HepG2 (cell line): Measurements from ENCODE around the gene BBS1. TPM values are rescaled to one million over a fixed set of nuclear protein-coding genes. Genes with fewer than 3 reads are reported as not detected.

ENCODE experiments used
- ATAC-seq: fragments of 200-7000 bp; cut with Tn5 transposase; 3 replicates; pipeline ENCODE4 v1.9.1; 2020; ENCODE audit warnings: mild to moderate bottlenecking, moderate library complexity
- BruUV-seq: library from RNA; stranded (reverse); fragments of 400-500 nt; replicated peaks from 2 replicates; lab custom pipeline; 2021; lab: Mats Ljungman, UMichigan
- CTCF ChIA-PET: fragments of 300-600 bp; formaldehyde crosslinking; extraction: SDS; loops from one replicate; lab custom pipeline; 2021; ENCODE audit warnings: low total read pairs, inconsistent platforms, low intra/inter-chr PET ratio; lab: Yijun Ruan, JAX
- POLR2A ChIA-PET: fragments of 350-600 bp; sonication (Branson Sonifier 250); formaldehyde crosslinking; loops from one replicate; lab custom pipeline; 2020; ENCODE audit warnings: antibody characterized with exemption, inconsistent platforms; lab: Yijun Ruan, JAX
- DNase-seq: peaks from one replicate; pipeline ENCODE4 v3.0.0-alpha.2; 2015; ENCODE audit warnings: low spot score
- FAIRE-seq: peaks from 3 replicates; lab custom pipeline; 2011; peaks lifted over from hg19 to GRCh38; lab: Jason Lieb, UNC
- H2AFZ ChIP-seq: one replicate; pipeline ENCODE4 v1.6.1; 2011; ENCODE audit warnings: low read length, inconsistent platforms
- H3K27ac ChIP-seq: fragments of 300-600 bp; 3 replicates; pipeline ENCODE4 v1.8.0; 2011; ENCODE audit warnings: mixed run types, mild to moderate bottlenecking, mixed read lengths, low read length, inconsistent platforms; ENCODE audit not compliant: insufficient read depth; ENCODE audit errors: extremely low read length
- H3K27me3 ChIP-seq, 2 experiments: fragments of 200-600 bp in 1 of 2; 2 replicates in 1 of 2; 3 replicates in 1 of 2; pipeline versions ENCODE4 v1.6.0 to v1.8.0; 2011; ENCODE audit warnings: low read length in 2 of 2, mild to moderate bottlenecking in 2 of 2, moderate library complexity in 2 of 2, inconsistent platforms in 1 of 2; ENCODE audit not compliant: insufficient read depth in 2 of 2, control insufficient read depth in 1 of 2
- H3K36me3 ChIP-seq, 2 experiments: fragments of 200-600 bp in 1 of 2; replicated peaks in 1 of 2; 2 replicates in 1 of 2; 3 replicates in 1 of 2; pipeline versions ENCODE4 v1.5.1 to v1.8.0; 2011; ENCODE audit warnings: low read length in 2 of 2, inconsistent platforms in 1 of 2; ENCODE audit not compliant: insufficient read depth in 2 of 2, control insufficient read depth in 1 of 2
- H3K4me1 ChIP-seq: 2 replicates; pipeline ENCODE4 v1.5.1; 2012; ENCODE audit warnings: low read length, inconsistent platforms; ENCODE audit not compliant: insufficient read depth
- H3K4me2 ChIP-seq: 2 replicates; pipeline ENCODE4 v1.6.0; 2011; ENCODE audit warnings: low read depth, low read length, inconsistent platforms
- H3K4me3 ChIP-seq, 3 experiments: fragments of 200-600 bp in 1 of 3; sonication (generic), shearing (Covaris generic) in 1 of 3; replicated peaks in 1 of 3; 2 replicates each; pipeline ENCODE4 v1.5.1; 2011 to 2016; ENCODE audit warnings: low read length in 3 of 3, inconsistent platforms in 2 of 3, low read depth in 2 of 3, mild to moderate bottlenecking in 2 of 3, control low read depth in 1 of 3, mixed read lengths in 1 of 3; ENCODE audit not compliant: insufficient read depth in 1 of 3
- H3K79me2 ChIP-seq: one replicate; pipeline ENCODE4 v1.6.1; 2011; ENCODE audit warnings: low read length, inconsistent platforms; ENCODE audit not compliant: insufficient read depth
- H3K9ac ChIP-seq: 2 replicates; pipeline ENCODE4 v1.6.0; 2011; ENCODE audit warnings: mild to moderate bottlenecking, low read depth, low read length, inconsistent platforms; ENCODE audit not compliant: insufficient read depth
- H3K9me3 ChIP-seq: 2 replicates; pipeline ENCODE4 v1.5.1; 2012; ENCODE audit warnings: mild to moderate bottlenecking, low read length
- H4K20me1 ChIP-seq: 2 replicates; pipeline ENCODE4 v1.6.0; 2011; ENCODE audit warnings: inconsistent platforms, mild to moderate bottlenecking, low read length, moderate library complexity; ENCODE audit not compliant: insufficient read depth
- CBX2 ChIP-seq, 2 experiments: fragments of 200-600 bp in 1 of 2; sonication (generic); formaldehyde crosslinking in 1 of 2; IDR thresholded peaks; 2 replicates each; pipeline versions ENCODE4 v1.7.0 to v1.8.1; 2018 to 2022; ENCODE audit warnings: low read depth in 2 of 2, low read length in 1 of 2, mild to moderate bottlenecking in 1 of 2, missing genetic modification reagents in 1 of 2
- CREBL2 ChIP-seq: sonication (generic); formaldehyde crosslinking; IDR thresholded peaks from 2 replicates; pipeline ENCODE4 v1.8.1; 2023; ENCODE audit warnings: missing genetic modification reagents, mild to moderate bottlenecking, borderline replicate concordance
- FOXP4 ChIP-seq: sonication (generic); formaldehyde crosslinking; IDR thresholded peaks from 2 replicates; pipeline ENCODE4 v1.4.0; 2020; ENCODE audit warnings: missing genetic modification reagents
- MXD4 ChIP-seq: IDR thresholded peaks from 2 replicates; pipeline ENCODE4 v1.6.1; 2016; ENCODE audit warnings: mild to moderate bottlenecking, missing biosample characterization, missing genetic modification reagents
- MYPOP ChIP-seq: sonication (generic); formaldehyde crosslinking; IDR thresholded peaks from 2 replicates; pipeline ENCODE4 v1.8.1; 2023; ENCODE audit warnings: mild to moderate bottlenecking, moderate library complexity, missing genetic modification reagents
- NFIB ChIP-seq: sonication (generic); formaldehyde crosslinking; IDR thresholded peaks from 2 replicates; pipeline ENCODE4 v1.9.0; 2021; ENCODE audit warnings: missing genetic modification reagents, mild to moderate bottlenecking, borderline replicate concordance
- PRDM4 ChIP-seq: sonication (generic); formaldehyde crosslinking; IDR thresholded peaks from 2 replicates; pipeline ENCODE4 v1.9.0; 2021; ENCODE audit warnings: missing genetic modification reagents, borderline replicate concordance
- PRPF4 ChIP-seq: fragments of 200-400 bp; formaldehyde crosslinking; IDR thresholded peaks from 2 replicates; pipeline ENCODE4 v1.6.1; 2016; ENCODE audit warnings: low read length, low read depth; ENCODE audit not compliant: poor library complexity, severe bottlenecking
- SALL1 ChIP-seq: sonication (generic); formaldehyde crosslinking; IDR thresholded peaks from 2 replicates; pipeline ENCODE4 v1.8.0; 2022; ENCODE audit warnings: mild to moderate bottlenecking, missing genetic modification reagents
- SMARCC2 ChIP-seq: fragments of 450-650 bp; IDR thresholded peaks from 2 replicates; pipeline ENCODE4 v1.6.1; 2017; ENCODE audit warnings: antibody characterized with exemption, mild to moderate bottlenecking
- ZNF260 ChIP-seq: sonication (generic); formaldehyde crosslinking; IDR thresholded peaks from 2 replicates; pipeline ENCODE4 v1.4.0; 2020; ENCODE audit warnings: missing genetic modification reagents, low read depth, mild to moderate bottlenecking, borderline replicate concordance
- ZNF574 ChIP-seq: sonication (generic); formaldehyde crosslinking; IDR thresholded peaks from 2 replicates; pipeline ENCODE4 v1.4.0; 2020; ENCODE audit warnings: missing genetic modification reagents
- ZNF709 ChIP-seq: sonication (generic); formaldehyde crosslinking; IDR thresholded peaks from 2 replicates; pipeline ENCODE4 v1.5.0; 2020; ENCODE audit warnings: mild to moderate bottlenecking, missing genetic modification reagents
- WGBS: methylation state at CpG from one replicate; pipeline ENCODE4 v1.1.6; 2017; ENCODE audit warnings: low lambda C conversion rate; 5-methylcytosine and 5-hydroxymethylcytosine counted together
- in situ Hi-C: cut with HindIII; loops from 2 replicates; pipeline ENCODE4 v1.10.0; 2017; ENCODE audit warnings: low pct_unique_long_range_greater_than_20kb; ENCODE audit not compliant: extremely low pct_ligation_motif_present
- intact Hi-C: fragments of 100-400 bp; cut with micrococcal nuclease; formaldehyde crosslinking; loops from one replicate; pipeline ENCODE4 v1.10.0; 2022; ENCODE audit not compliant: unreplicated experiment
- polyA plus RNA-seq, 8 experiments: library from polyadenylated mRNA; depleted of rRNA in 3 of 8; stranded (reverse) in 7 of 8; unstranded in 1 of 8; fragments of >200 nt; fragmentation: Illumina TruSeq in 4 of 8; extraction: Trizol in 4 of 8; gene quantifications; 2 replicates each; pipeline versions ENCODE4 v1.2.1 to v1.2.3, GENCODE V29; 2011 to 2016; ENCODE audit warnings: low read depth in 4 of 8, missing spikeins in 1 of 8, mixed read lengths in 1 of 8; ENCODE audit not compliant: insufficient read depth in 1 of 8
- total RNA-seq, 5 experiments: library from RNA; depleted of rRNA; stranded (reverse); fragments of >200 nt; fragmentation: Illumina TruSeq; extraction: Trizol; gene quantifications; 2 replicates each; pipeline ENCODE4 v1.2.3, GENCODE V29; 2016; ENCODE audit warnings: low read depth in 1 of 5

BBS1 gene
- total and polyA plus RNA-seq, 2 of the 13 experiments (the other 11 are each of a cell fraction or from before 2014, with no cell fraction given), result 11.7 to 14.1 TPM

- H2AFZ ChIP-seq, result no peak within 1 kb of the TSS
- H3K9me3 ChIP-seq, result no peaks in the 10 kb centered on the region
- H3K36me3 ChIP-seq, result no peaks in the 10 kb centered on the region
- in situ Hi-C loops (no loop called here), intact Hi-C loops (loop anchor here (1.0 kb wide), 1 partner anchor 66 kb away; the partner anchor contains the start of gene DPP3)
- H3K9ac ChIP-seq, result peak within 1 kb of the TSS; percentile 79
- H3K4me2 ChIP-seq, result peak within 1 kb of the TSS; percentile 97
- ChIA-PET CTCF (no interaction called here), POLR2A (interaction anchor here (0.9 to 2.9 kb wide), 11 partner anchors 13 to 132 kb away, joined by 4 to 17 read pairs (median 7); partner anchors contain the start of genes BBS1, CCDC87, CCS and DPP3)
- no TSS peak for BruUV-seq
- H3K79me2 ChIP-seq, result no peaks in the 10 kb centered on the region
- peak within 1 kb of the TSS; percentile 69 to 93 (median 83) for H3K4me3 ChIP-seq
- ATAC-seq (peak; percentile 92), DNase-seq (peak; percentile 92), FAIRE-seq (peak; percentile 28)
- no peaks in the 10 kb centered on the region for H4K20me1 ChIP-seq
- H3K27ac ChIP-seq, result peak within 1 kb of the TSS; percentile 53
- WGBS, result 0% methylated on average over 3 of the region's 71 CpGs
- peaks cover 39% of the 10 kb centered on the region for H3K4me1 ChIP-seq
- peaks cover 0 to 7% of the 10 kb centered on the region in 2 experiments; a peak in 4 of 5 replicates for H3K27me3 ChIP-seq
- TF ChIP-seq ZNF574 (peak; percentile 66), MXD4 (CRISPR knock-in tag) (peak; percentile 64), CBX2 (IDR thresholded peaks at IDR 0.05; ENCODE audit: low read depth, low read length) (no peak), CBX2 (CRISPR knock-in tag; IDR thresholded peaks at IDR 0.05; ENCODE audit: low read depth) (no peak), FOXP4 (no peak), ZNF709 (CRISPR knock-in tag) (0 out of 2 replicates have a peak, but pooled peaks have one; percentile 11), CREBL2 (CRISPR knock-in tag) (no peak; the same call in 1 of the 2 replicates), ZNF260 (CRISPR knock-in tag) (no peak), SMARCC2 (no peak), PRPF4 (no peak), SALL1 (peak; percentile 65), MYPOP (0 out of 2 replicates have a peak, but pooled peaks have one; percentile 55), PRDM4 (CRISPR knock-in tag) (no peak), NFIB (CRISPR knock-in tag) (no peak)
These were observed 35.4 kb downstream of the BBS1 start, which contains the start of gene ZDHHC24 for GRCh38 chr11:66545701-66546367. ZDHHC24 (minus strand) TSS chr11:66546048; CDS start chr11:66546003, 45 bp downstream.
